ENCODE data around the gene ZMYND11.
"Not testable (repeated sequence)": the region's sequence is repeated elsewhere in the genome, so short reads cannot be mapped to it uniquely, and the experiment has no call there.

Gene ZMYND11

DNA sequence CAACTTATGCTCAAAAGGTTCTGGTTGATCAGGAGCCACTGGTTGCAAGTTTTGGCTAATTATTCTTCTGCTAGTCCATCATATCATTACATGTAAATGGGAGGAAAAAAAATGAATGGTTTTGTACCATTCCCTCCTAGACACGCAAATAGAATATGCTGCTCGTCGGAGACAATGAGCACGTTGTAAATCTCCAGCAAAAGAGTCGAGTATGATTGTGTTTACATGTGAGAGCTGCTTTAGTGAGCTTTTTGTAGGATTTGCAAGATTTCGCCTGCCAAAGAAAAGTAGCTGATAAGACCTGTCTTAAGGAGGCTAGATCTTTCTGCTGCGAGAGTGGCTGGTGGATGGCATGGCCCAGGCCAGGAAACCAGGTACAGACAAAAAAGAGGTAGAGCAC, 109.0 kb downstream of the ZMYND11 start:
- Mint-ChIP-seq H3K4me3 (no peak overlapping the region), H3K27me3 (ENCODE audit: low read depth) (no peaks in the 10 kb centered on the region)

DNA sequence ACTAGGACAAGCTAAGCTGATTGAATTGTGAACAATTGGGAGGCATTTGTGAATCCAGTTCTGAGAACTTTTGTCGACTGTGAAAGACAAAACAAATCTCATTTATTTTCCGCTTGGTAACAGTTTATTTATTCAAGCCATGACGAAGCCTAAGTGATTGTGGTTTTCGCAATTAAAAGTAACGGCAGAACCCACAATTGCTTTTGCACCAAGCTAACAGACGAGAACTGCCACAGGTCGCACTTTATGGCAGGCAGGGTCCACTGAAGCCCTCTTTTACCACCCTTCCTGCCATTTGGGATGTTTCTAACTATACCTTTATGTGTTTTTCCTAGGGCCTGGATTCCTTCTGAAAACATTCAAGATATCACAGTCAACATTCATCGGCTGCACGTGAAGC, 111.2 kb downstream of the ZMYND11 start:
- Mint-ChIP-seq H3K36me3 (ENCODE audit: low read depth) (peaks cover 71% of the 10 kb centered on the region), H3K27ac (no peak overlapping the region), H3K9me3 (no peaks in the 10 kb centered on the region), H3K27me3 (ENCODE audit: low read depth) (no peaks in the 10 kb centered on the region), H3K4me3 (no peak overlapping the region), H3K4me1 (no peaks in the 10 kb centered on the region)
- TF ChIP-seq, protein P1, sequence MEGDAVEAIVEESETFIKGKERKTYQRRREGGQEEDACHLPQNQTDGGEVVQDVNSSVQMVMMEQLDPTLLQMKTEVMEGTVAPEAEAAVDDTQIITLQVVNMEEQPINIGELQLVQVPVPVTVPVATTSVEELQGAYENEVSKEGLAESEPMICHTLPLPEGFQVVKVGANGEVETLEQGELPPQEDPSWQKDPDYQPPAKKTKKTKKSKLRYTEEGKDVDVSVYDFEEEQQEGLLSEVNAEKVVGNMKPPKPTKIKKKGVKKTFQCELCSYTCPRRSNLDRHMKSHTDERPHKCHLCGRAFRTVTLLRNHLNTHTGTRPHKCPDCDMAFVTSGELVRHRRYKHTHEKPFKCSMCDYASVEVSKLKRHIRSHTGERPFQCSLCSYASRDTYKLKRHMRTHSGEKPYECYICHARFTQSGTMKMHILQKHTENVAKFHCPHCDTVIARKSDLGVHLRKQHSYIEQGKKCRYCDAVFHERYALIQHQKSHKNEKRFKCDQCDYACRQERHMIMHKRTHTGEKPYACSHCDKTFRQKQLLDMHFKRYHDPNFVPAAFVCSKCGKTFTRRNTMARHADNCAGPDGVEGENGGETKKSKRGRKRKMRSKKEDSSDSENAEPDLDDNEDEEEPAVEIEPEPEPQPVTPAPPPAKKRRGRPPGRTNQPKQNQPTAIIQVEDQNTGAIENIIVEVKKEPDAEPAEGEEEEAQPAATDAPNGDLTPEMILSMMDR (IDR thresholded peaks at IDR 0.05; ENCODE audit: unreplicated experiment in 3 of 3), result no peak

More for the DNA sequence above, 109.0 kb downstream of the ZMYND11 start:
- TF ChIP-seq, protein P1 (IDR thresholded peaks at IDR 0.05; ENCODE audit: unreplicated experiment in 3 of 3), result no peak
- Mint-ChIP-seq H3K4me1 (no peaks in the 10 kb centered on the region), H3K27ac (no peak overlapping the region), H3K36me3 (ENCODE audit: low read depth) (peaks cover 61% of the 10 kb centered on the region), H3K9me3 (no peaks in the 10 kb centered on the region)

DNA sequence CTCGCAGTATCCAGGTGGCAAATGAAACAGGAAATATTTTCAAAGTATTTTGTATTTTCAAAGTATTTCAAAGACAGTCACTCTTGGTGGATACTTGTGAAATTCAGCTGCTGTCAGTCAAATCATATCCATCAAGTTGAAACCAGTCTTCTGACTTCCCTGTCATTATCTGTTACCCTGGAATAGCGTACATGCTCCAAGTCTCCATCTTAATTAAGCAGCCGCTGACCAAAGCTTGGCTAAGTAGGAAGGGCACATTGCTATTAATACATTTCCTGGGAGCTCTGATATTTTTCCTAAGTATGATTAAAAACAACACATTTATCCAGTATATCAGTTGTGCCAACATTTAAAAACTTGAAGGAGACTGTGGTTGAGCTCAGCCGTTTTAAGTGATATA, 112.2 kb downstream of the ZMYND11 start:
- Mint-ChIP-seq H3K9me3 (no peaks in the 10 kb centered on the region), H3K36me3 (ENCODE audit: low read depth) (peaks cover 73% of the 10 kb centered on the region), H3K27me3 (ENCODE audit: low read depth) (no peaks in the 10 kb centered on the region), H3K27ac (no peak overlapping the region), H3K4me1 (no peaks in the 10 kb centered on the region), H3K4me3 (no peak overlapping the region)
- TF ChIP-seq, protein P1 (IDR thresholded peaks at IDR 0.05; ENCODE audit: unreplicated experiment in 3 of 3), result no peak

DNA sequence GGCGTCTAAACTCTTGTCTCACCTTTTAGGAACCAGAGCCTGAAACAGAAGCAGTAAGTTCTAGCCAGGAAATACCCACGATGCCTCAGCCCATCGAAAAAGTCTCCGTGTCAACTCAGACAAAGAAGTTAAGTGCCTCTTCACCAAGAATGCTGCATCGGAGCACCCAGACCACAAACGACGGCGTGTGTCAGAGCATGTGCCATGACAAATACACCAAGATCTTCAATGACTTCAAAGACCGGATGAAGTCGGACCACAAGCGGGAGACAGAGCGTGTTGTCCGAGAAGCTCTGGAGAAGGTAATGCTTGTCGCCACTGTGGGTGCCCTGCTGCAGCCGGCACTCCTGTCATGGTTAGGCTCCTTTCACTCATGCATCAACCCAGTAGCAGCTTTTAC, 113.1 kb downstream of the ZMYND11 start:
- Mint-ChIP-seq H3K27me3 (ENCODE audit: low read depth) (no peaks in the 10 kb centered on the region), H3K9me3 (no peaks in the 10 kb centered on the region), H3K27ac (no peak overlapping the region), H3K4me3 (no peak overlapping the region), H3K36me3 (ENCODE audit: low read depth) (peaks cover 73% of the 10 kb centered on the region), H3K4me1 (no peaks in the 10 kb centered on the region)
- TF ChIP-seq, protein P1 (IDR thresholded peaks at IDR 0.05; ENCODE audit: unreplicated experiment in 3 of 3), result no peak

DNA sequence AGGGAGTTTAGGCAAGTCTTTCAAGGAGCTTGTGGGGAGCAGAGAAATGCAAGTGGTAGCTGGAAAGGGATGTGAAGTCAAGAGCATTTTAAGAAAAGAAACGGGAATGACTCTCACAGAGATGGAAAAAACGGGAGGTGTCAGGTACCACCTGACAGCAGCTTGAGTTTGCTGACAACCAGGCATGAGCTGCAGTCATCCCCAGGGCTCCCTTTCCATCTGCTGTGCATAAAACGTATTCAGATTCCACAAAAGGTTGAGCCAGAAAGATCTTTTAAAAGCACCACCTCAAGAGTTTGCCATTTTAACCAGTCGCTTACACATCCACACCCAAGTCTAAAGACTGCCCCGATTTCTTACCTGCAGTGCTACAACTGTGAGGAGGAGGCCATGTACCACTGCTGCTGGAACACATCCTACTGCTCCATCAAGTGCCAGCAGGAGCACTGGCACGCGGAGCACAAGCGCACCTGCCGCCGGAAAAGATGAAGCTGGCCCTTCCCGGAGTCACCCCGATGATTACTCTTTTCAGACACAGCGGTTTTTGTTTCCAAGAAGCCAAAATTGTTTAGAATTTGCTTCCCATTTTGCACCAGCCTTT, 116.8 kb downstream of the ZMYND11 start:
- H3K9me3 Mint-ChIP-seq, result no peaks in the 10 kb centered on the region
- TF ChIP-seq, protein P1 (IDR thresholded peaks at IDR 0.05; ENCODE audit: unreplicated experiment in 3 of 3), result no peak
- no peak overlapping the region for H3K27ac Mint-ChIP-seq
- peaks cover 86% of the 10 kb centered on the region for H3K36me3 Mint-ChIP-seq (ENCODE audit: low read depth)
- no peaks in the 10 kb centered on the region for H3K27me3 Mint-ChIP-seq (ENCODE audit: low read depth)
- H3K4me1 Mint-ChIP-seq, result no peaks in the 10 kb centered on the region
- no peak overlapping the region for H3K4me3 Mint-ChIP-seq

DNA sequence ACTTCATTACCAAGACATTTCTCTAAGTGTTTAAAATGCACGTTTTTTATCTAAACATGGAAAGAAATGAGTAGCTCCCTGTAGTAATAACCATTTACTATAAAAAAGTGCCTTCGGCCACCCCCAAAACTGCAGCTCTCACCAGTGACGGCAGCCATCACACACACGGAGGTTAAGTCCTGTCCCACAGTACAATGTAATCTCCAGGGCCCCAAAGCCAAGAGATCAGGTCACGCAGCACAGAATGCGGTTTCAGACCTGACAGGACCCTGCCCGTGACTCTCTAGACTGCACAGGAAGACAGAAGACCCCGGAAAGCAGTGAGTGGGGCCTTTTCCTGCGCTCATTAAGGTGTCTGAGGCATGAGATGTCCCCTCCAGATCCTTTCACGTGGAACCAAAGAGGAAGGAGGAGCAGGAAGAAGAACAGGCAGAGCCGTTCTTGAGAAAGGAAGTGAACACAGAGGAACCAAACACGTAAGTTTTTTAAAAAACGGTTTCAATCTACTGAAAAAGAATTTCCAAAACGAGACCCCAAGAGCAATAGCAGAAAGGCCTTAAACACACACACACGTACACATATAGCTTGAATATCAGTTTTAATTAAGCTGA, 125.7 kb downstream of the ZMYND11 start:
- H3K27me3 Mint-ChIP-seq (ENCODE audit: low read depth), result no peaks in the 10 kb centered on the region
- no peak overlapping the region for H3K27ac Mint-ChIP-seq
- TF ChIP-seq, protein P1 (IDR thresholded peaks at IDR 0.05; ENCODE audit: unreplicated experiment in 3 of 3), result no peak
- peaks cover 30% of the 10 kb centered on the region for H3K36me3 Mint-ChIP-seq (ENCODE audit: low read depth)
- H3K9me3 Mint-ChIP-seq, result no peaks in the 10 kb centered on the region
- H3K4me3 Mint-ChIP-seq, result no peak overlapping the region
- no peaks in the 10 kb centered on the region for H3K4me1 Mint-ChIP-seq

DNA sequence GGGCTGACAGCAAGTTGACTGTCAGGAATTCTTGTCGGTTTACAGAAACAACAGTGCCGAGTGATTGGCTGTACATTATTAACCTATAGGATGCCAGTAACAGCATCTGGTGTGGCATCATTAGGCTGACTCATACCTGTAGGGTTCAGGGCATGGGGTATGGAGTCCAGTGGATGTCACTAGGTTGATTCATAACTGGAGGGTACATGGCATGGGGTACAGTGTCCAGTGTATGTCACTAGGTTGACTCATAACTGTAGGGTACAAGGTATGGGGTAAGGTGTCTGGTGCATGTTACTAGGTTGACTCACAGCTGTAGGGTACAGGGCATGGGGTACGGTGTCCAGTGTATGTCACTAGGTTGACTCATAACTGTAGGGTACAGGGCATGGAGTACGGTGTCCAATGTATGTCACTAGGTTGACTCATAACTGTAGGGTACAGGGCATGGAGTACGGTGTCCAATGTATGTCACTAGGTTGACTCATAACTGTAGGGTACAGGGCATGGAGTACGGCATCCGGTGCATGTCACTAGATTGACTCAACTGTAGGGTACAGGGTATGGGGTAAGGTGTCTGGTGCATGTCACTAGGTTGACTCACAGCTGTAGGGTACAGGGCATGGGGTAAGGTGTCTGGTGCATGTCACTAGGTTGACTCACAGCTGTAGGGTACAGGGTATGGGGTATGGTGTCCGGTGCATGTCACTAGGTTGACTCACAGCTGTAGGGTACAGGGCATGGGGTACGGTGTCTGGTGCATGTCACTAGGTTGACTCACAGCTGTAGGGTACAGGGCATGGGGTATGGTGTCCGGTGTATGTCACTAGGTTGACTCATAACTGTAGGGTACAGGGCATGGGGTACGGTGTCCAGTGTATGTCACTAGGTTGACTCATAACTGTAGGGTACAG, 129.2 kb downstream of the ZMYND11 start:
- H3K27me3 Mint-ChIP-seq (ENCODE audit: low read depth); H3K4me1 Mint-ChIP-seq; H3K9me3 Mint-ChIP-seq; H3K36me3 Mint-ChIP-seq (ENCODE audit: low read depth); H3K27ac Mint-ChIP-seq; H3K4me3 Mint-ChIP-seq: not testable (repeated sequence)

DNA sequence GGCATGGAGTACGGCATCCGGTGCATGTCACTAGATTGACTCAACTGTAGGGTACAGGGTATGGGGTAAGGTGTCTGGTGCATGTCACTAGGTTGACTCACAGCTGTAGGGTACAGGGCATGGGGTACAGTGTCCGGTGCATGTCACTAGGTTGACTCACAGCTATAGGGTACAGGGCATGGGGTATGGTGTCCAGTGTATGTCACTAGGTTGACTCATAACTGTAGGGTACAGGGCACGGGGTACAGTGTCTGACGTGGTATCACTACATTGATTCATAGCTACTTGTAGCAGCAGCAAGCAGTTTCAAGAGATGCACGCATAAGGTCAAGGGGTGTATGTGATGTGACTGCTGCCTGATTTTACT, 129.8 kb downstream of the ZMYND11 start:
- H3K4me3 Mint-ChIP-seq, result not testable (repeated sequence)

More for the DNA sequence above, 129.8 kb downstream of the ZMYND11 start:
- H3K4me1 Mint-ChIP-seq; H3K27me3 Mint-ChIP-seq (ENCODE audit: low read depth); H3K27ac Mint-ChIP-seq; H3K36me3 Mint-ChIP-seq (ENCODE audit: low read depth); H3K9me3 Mint-ChIP-seq: not testable (repeated sequence)
